K562 (cell line): Measurements from ENCODE around the gene SART1. TPM values are rescaled to one million over a fixed set of nuclear protein-coding genes. Genes with fewer than 3 reads are reported as not detected.

Source experiments
- ATAC-seq: fragments of 200-7000 bp; cut with Tn5 transposase; 3 replicates; pipeline ENCODE4 v1.9.1; 2020; ENCODE audit warnings: moderate library complexity
- BruUV-seq: library from RNA; stranded (reverse); fragments of 400-500 nt; replicated peaks from 2 replicates; lab custom pipeline; 2021; lab: Mats Ljungman, UMichigan
- CTCF ChIA-PET: fragments of 300-600 bp; formaldehyde crosslinking; extraction: SDS; loops from one replicate; lab custom pipeline; 2021; ENCODE audit warnings: low intra/inter-chr PET ratio; lab: Yijun Ruan, JAX
- POLR2A ChIA-PET: fragments of 300-600, 350-650 bp; sonication (Branson Sonifier 250); formaldehyde crosslinking; extraction: SDS; loops from one replicate; lab custom pipeline; 2021; ENCODE audit warnings: antibody characterized with exemption, inconsistent platforms; lab: Yijun Ruan, JAX
- DNase-seq, 4 experiments: peaks; one replicate each; pipeline versions ENCODE4 v3.0.0 to v3.0.0-alpha.2; 2011 to 2018; ENCODE audit warnings: low spot score in 3 of 4, mixed read lengths in 3 of 4; ENCODE audit errors: extremely low read depth in 1 of 4
- FAIRE-seq: peaks from 2 replicates; lab custom pipeline; 2011; peaks lifted over from hg19 to GRCh38; lab: Jason Lieb, UNC
- H2AFZ ChIP-seq: 2 replicates; pipeline ENCODE4 v1.6.0; 2011; ENCODE audit warnings: low read depth, low read length, control low read depth, inconsistent platforms
- H3K27ac ChIP-seq: fragments of 200-600 bp; 3 replicates; pipeline ENCODE4 v1.8.0; 2011; ENCODE audit warnings: low read depth, mild to moderate bottlenecking, control low read depth, inconsistent platforms, low read length, moderate library complexity, mixed read lengths; ENCODE audit errors: extremely low read depth
- H3K27me3 ChIP-seq, 2 experiments: fragments of 300-600 bp in 1 of 2; 2 replicates in 1 of 2; 3 replicates in 1 of 2; pipeline versions ENCODE4 v1.6.0 to v1.8.0; 2011; ENCODE audit warnings: inconsistent platforms in 2 of 2, low read length in 2 of 2, mild to moderate bottlenecking in 1 of 2, mixed read lengths in 1 of 2, moderate library complexity in 1 of 2; ENCODE audit not compliant: control insufficient read depth in 2 of 2, insufficient read depth in 2 of 2
- H3K36me3 ChIP-seq: fragments of 300-600 bp; 3 replicates; pipeline ENCODE4 v1.8.0; 2011; ENCODE audit warnings: mild to moderate bottlenecking, low read length, inconsistent platforms; ENCODE audit not compliant: control insufficient read depth, insufficient read depth
- H3K4me1 ChIP-seq, 2 experiments: fragments of 200-600 bp in 1 of 2; replicated peaks in 1 of 2; 2 replicates in 1 of 2; 3 replicates in 1 of 2; pipeline versions ENCODE4 v1.5.1 to v1.8.0; 2011; ENCODE audit warnings: inconsistent platforms in 2 of 2, low read length in 2 of 2, mild to moderate bottlenecking in 1 of 2, mixed read lengths in 1 of 2, moderate library complexity in 1 of 2; ENCODE audit not compliant: control insufficient read depth in 2 of 2, insufficient read depth in 2 of 2
- H3K4me2 ChIP-seq: 2 replicates; pipeline ENCODE4 v1.6.1; 2011; ENCODE audit warnings: low read length, control low read depth, inconsistent platforms, mixed read lengths; ENCODE audit not compliant: insufficient read depth
- H3K4me3 ChIP-seq: fragments of 200-600 bp; sonication (generic), shearing (Covaris generic); 2 replicates; pipeline ENCODE4 v1.5.1; 2016; ENCODE audit warnings: control low read depth, inconsistent platforms
- H3K79me2 ChIP-seq: fragments of 200-600 bp; 3 replicates; pipeline ENCODE4 v1.8.0; 2011; ENCODE audit warnings: low read length, inconsistent platforms; ENCODE audit not compliant: control insufficient read depth, insufficient read depth
- H3K9ac ChIP-seq, 2 experiments: 2 replicates each; pipeline versions ENCODE4 v1.6.0 to v1.6.1; 2011; ENCODE audit warnings: low read depth in 2 of 2, low read length in 2 of 2, control low read depth in 1 of 2, inconsistent platforms in 1 of 2, mild to moderate bottlenecking in 1 of 2, mixed read lengths in 1 of 2; ENCODE audit not compliant: insufficient read depth in 1 of 2
- H3K9me1 ChIP-seq: one replicate; pipeline ENCODE4 v1.6.0; 2011; ENCODE audit warnings: inconsistent platforms, mild to moderate bottlenecking, low read length, moderate library complexity; ENCODE audit not compliant: control insufficient read depth, insufficient read depth
- H3K9me3 ChIP-seq: replicated peaks from 2 replicates; pipeline ENCODE4 v1.5.1; 2011; ENCODE audit warnings: low read depth, low read length, inconsistent platforms; ENCODE audit not compliant: control insufficient read depth, insufficient read depth
- H4K20me1 ChIP-seq: replicated peaks from 2 replicates; pipeline ENCODE4 v1.6.1; 2011; ENCODE audit warnings: low read length, inconsistent platforms, mixed read lengths; ENCODE audit not compliant: control insufficient read depth, insufficient read depth
- ADNP ChIP-seq: fragments of 200-800 bp; sonication (Bioruptor generic); IDR thresholded peaks from 2 replicates; pipeline ENCODE4 v1.6.1; 2016; ENCODE audit warnings: missing genetic modification characterization, missing compliant biosample characterization
- HLTF ChIP-seq: fragments of 450-650 bp; IDR thresholded peaks from 2 replicates; pipeline ENCODE4 v1.6.1; 2016
- HNRNPL ChIP-seq: fragments of 200-400 bp; formaldehyde crosslinking; IDR thresholded peaks from 2 replicates; pipeline ENCODE4 v1.6.1; 2017; ENCODE audit warnings: low read depth, mild to moderate bottlenecking, low read length
- SETDB1 ChIP-seq: IDR thresholded peaks from one replicate; pipeline ENCODE4 v1.6.1; 2012; ENCODE audit warnings: low read length, control low read depth, inconsistent platforms
- SNRNP70 ChIP-seq: fragments of 200-400 bp; formaldehyde crosslinking; optimal IDR thresholded peaks from 2 replicates; pipeline ENCODE3; 2017; ENCODE audit warnings: low read depth, low read length
- ZBTB17 ChIP-seq: fragments of 450-650 bp; formaldehyde crosslinking; IDR thresholded peaks from 2 replicates; pipeline ENCODE4 v1.4.0; 2020; ENCODE audit warnings: mild to moderate bottlenecking
- ZFP1 ChIP-seq: fragments of 450-650 bp; formaldehyde crosslinking; IDR thresholded peaks from 2 replicates; pipeline ENCODE4 v1.4.0; 2020; ENCODE audit warnings: mild to moderate bottlenecking, mixed read lengths
- ZNF347 ChIP-seq: fragments of 450-650 bp; formaldehyde crosslinking; IDR thresholded peaks from 2 replicates; pipeline ENCODE4 v1.4.0; 2020; ENCODE audit warnings: low read depth, mild to moderate bottlenecking, moderate library complexity
- WGBS: fragments of 100-300 bp; shearing (Covaris generic); methylation state at CpG from one replicate; pipeline ENCODE4 v1.1.6; 2016; ENCODE audit warnings: low coverage, mixed read lengths; ENCODE audit not compliant: insufficient coverage; ENCODE audit errors: missing lambda C conversion rate; 5-methylcytosine and 5-hydroxymethylcytosine counted together
- in situ Hi-C: fragments of 300-500 bp; cut with MboI; formaldehyde crosslinking; loops from 4 replicates; pipeline ENCODE4 v1.15.0; 2018; ENCODE audit warnings: inconsistent platforms, mixed read lengths
- intact Hi-C: fragments of 100-400 bp; cut with micrococcal nuclease; formaldehyde crosslinking; loops from 2 replicates; pipeline ENCODE4 v1.14.2; 2022
- polyA plus RNA-seq, 8 experiments: library from polyadenylated mRNA; depleted of rRNA in 4 of 8; stranded (reverse) in 5 of 8; unstranded in 3 of 8; fragments of >200 nt; fragmentation: Nextera tagmentation in 2 of 8; fragmentation: Illumina TruSeq in 1 of 8; extraction: Ambion mirVana in 2 of 8; extraction: Trizol in 1 of 8; gene quantifications; 2 replicates each; pipeline versions ENCODE4 v1.2.1 to v1.2.3, GENCODE V29; 2011 to 2014; ENCODE audit warnings: inconsistent platforms in 1 of 8, missing spikeins in 1 of 8
- total RNA-seq, 7 experiments: library from RNA; depleted of rRNA in 6 of 7; stranded (reverse); fragments of >200 nt in 6 of 7; fragmentation: Illumina TruSeq in 2 of 7; extraction: Trizol in 2 of 7; gene quantifications; 2 replicates each; pipeline versions ENCODE4 v1.2.1 to v1.2.3, GENCODE V29; 2011 to 2021; ENCODE audit warnings: low replicate concordance in 1 of 7
- TF ChIP-seq, protein P1 (sequence below): sonication (generic); formaldehyde crosslinking; IDR thresholded peaks from 2 replicates; pipeline ENCODE4 v1.9.0; 2022; ENCODE audit warnings: mild to moderate bottlenecking, missing genetic modification reagents
- TF ChIP-seq, protein P2 (sequence below): fragments of 450-650 bp; IDR thresholded peaks from 2 replicates; pipeline ENCODE4 v1.7.1; 2018; ENCODE audit warnings: mild to moderate bottlenecking, low read depth; ENCODE audit not compliant: partially characterized antibody
- TF ChIP-seq, protein P3 (sequence below): sonication (generic); formaldehyde crosslinking; IDR thresholded peaks from 2 replicates; pipeline ENCODE4 v1.8.0; 2022; ENCODE audit warnings: missing genetic modification reagents, mild to moderate bottlenecking, moderate library complexity, borderline replicate concordance
- TF ChIP-seq, protein P4 (sequence below): fragments of 450-650 bp; IDR thresholded peaks from 2 replicates; pipeline ENCODE4 v1.6.1; 2016; ENCODE audit warnings: missing biosample characterization, missing genetic modification characterization
- TF ChIP-seq, protein P5 (sequence below): sonication (generic); formaldehyde crosslinking; IDR thresholded peaks from 2 replicates; pipeline ENCODE4 v1.9.0; 2022; ENCODE audit warnings: mild to moderate bottlenecking, missing genetic modification reagents
- TF ChIP-seq, protein P6 (sequence below): fragments of 250-450 bp; sonication (Bioruptor Pico); IDR thresholded peaks from 2 replicates; pipeline ENCODE4 v1.5.0; 2020; ENCODE audit warnings: mild to moderate bottlenecking

Gene SART1
- total and polyA plus RNA-seq, 9 of the 15 experiments (the other 6 are each of a cell fraction or from before 2014, with no cell fraction given) = 4.8 to 84.1 (median 31.7) TPM

DNA sequence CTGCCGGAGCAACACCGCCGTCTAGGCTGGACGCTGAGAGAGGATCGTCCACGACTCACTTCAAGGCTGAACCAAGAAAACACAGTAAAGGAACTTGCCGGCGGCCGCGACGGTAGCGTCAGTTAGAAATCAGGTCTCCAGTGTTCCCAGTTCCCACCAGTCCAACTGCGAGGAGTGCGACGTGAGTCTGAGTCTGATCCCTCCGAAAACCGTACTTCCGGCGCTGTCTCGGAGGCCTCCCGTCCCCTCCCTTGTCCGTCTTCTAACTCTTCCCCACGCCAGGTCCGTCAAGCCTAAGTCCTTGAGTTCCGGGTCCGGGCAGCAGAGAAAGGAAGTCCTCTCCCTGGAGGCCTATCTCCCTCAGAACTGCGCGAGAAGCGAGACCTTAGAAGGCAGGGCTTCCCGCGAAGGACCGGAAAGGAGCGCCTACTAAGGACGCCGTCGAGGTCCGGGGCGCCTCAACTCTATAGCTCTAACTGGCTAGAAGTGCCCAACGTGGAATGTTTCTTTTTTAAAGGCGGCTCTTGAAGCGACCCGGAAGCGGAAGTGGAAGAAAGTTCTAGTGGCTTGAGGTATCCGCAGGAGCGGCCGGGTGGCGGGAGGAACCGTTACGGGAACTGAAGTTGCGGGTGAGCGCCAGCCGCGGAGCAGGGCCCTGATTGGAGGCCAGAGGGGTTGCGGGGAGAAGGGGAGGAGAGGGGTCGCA is 40.6 kb downstream of the SART1 start, which contains the start of the genes BANF1 and EIF1AD:
Gene BANF1, plus strand, starts transcription at position 562 of the 706 bp plus-strand sequence. CDS start 748 bp downstream, outside the sequence.
Gene EIF1AD, minus strand, starts transcription at position 216 of the 706 bp plus-strand sequence. CDS start 1,768 bp downstream, outside the sequence.
- in situ Hi-C loops = no loop called here
- no peaks in the 10 kb centered on the region for H3K9me1 ChIP-seq
- H3K4me2 ChIP-seq = peak within 1 kb of the TSS; percentile 100
- peak within 1 kb of the TSS; percentile 99 for H2AFZ ChIP-seq
- DNase-seq = peak; percentile 82 to 99 (median 88)
- peaks cover 20 to 22% of the 10 kb centered on the region in 2 experiments; a peak in 4 of 5 replicates for H3K4me1 ChIP-seq
- peak within 1 kb of the TSS; percentile 99 for H3K27ac ChIP-seq
- whole genome bisulfite sequencing = 1% methylated on average over 53 of the region's 55 CpGs
- no peaks in the 10 kb centered on the region for H3K27me3 ChIP-seq
- FAIRE-seq = peak; percentile 93
- H3K36me3 ChIP-seq = peaks cover 62% of the 10 kb centered on the region
- peaks cover 3% of the 10 kb centered on the region; the same call in 1 of the 2 replicates for H4K20me1 ChIP-seq
- peak; percentile 86 for ATAC-seq
- ChIA-PET CTCF (no interaction called here), POLR2A (interaction anchor here (0.6 to 1.5 kb wide), 10 partner anchors 10 to 290 kb away, joined by 3 to 9 read pairs (median 3); partner anchors contain the start of genes CCDC85B and KAT5)
- H3K9ac ChIP-seq = peak within 1 kb of the TSS; percentile 98
- H3K4me3 ChIP-seq = peak within 1 kb of the TSS; percentile 95
- BruUV-seq = no TSS peak
- intact Hi-C loops = loop anchor here (2.0 to 5.0 kb wide), 2 partner anchors 41 to 65 kb away; partner anchors contain the start of gene SART1
- H3K9me3 ChIP-seq = no peaks in the 10 kb centered on the region
- H3K79me2 ChIP-seq = peaks cover 47% of the 10 kb centered on the region
- TF ChIP-seq ADNP (tag) (no peak), SNRNP70 (no peak), HLTF (peak; percentile 52; the same call in 1 of the 2 replicates), ZNF347 (CRISPR knock-in tag) (no peak), ZBTB17 (CRISPR knock-in tag) (peak; percentile 86), SETDB1 (no peak), ZFP1 (CRISPR knock-in tag) (peak; percentile 61; the same call in 1 of the 2 replicates), HNRNPL (no peak)
- TF ChIP-seq, protein P1, sequence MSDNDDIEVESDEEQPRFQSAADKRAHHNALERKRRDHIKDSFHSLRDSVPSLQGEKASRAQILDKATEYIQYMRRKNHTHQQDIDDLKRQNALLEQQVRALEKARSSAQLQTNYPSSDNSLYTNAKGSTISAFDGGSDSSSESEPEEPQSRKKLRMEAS (CRISPR knock-in tag) = peak; percentile 60; the same call in 1 of the 2 replicates
- TF ChIP-seq, protein P2, sequence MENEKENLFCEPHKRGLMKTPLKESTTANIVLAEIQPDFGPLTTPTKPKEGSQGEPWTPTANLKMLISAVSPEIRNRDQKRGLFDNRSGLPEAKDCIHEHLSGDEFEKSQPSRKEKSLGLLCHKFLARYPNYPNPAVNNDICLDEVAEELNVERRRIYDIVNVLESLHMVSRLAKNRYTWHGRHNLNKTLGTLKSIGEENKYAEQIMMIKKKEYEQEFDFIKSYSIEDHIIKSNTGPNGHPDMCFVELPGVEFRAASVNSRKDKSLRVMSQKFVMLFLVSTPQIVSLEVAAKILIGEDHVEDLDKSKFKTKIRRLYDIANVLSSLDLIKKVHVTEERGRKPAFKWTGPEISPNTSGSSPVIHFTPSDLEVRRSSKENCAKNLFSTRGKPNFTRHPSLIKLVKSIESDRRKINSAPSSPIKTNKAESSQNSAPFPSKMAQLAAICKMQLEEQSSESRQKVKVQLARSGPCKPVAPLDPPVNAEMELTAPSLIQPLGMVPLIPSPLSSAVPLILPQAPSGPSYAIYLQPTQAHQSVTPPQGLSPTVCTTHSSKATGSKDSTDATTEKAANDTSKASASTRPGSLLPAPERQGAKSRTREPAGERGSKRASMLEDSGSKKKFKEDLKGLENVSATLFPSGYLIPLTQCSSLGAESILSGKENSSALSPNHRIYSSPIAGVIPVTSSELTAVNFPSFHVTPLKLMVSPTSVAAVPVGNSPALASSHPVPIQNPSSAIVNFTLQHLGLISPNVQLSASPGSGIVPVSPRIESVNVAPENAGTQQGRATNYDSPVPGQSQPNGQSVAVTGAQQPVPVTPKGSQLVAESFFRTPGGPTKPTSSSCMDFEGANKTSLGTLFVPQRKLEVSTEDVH = peak; percentile 98
- TF ChIP-seq, protein P3, sequence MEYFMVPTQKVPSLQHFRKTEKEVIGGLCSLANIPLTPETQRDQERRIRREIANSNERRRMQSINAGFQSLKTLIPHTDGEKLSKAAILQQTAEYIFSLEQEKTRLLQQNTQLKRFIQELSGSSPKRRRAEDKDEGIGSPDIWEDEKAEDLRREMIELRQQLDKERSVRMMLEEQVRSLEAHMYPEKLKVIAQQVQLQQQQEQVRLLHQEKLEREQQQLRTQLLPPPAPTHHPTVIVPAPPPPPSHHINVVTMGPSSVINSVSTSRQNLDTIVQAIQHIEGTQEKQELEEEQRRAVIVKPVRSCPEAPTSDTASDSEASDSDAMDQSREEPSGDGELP (CRISPR knock-in tag) = peak; percentile 89
- TF ChIP-seq, protein P4, sequence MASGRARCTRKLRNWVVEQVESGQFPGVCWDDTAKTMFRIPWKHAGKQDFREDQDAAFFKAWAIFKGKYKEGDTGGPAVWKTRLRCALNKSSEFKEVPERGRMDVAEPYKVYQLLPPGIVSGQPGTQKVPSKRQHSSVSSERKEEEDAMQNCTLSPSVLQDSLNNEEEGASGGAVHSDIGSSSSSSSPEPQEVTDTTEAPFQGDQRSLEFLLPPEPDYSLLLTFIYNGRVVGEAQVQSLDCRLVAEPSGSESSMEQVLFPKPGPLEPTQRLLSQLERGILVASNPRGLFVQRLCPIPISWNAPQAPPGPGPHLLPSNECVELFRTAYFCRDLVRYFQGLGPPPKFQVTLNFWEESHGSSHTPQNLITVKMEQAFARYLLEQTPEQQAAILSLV (tag) = no peak
- TF ChIP-seq, protein P5, sequence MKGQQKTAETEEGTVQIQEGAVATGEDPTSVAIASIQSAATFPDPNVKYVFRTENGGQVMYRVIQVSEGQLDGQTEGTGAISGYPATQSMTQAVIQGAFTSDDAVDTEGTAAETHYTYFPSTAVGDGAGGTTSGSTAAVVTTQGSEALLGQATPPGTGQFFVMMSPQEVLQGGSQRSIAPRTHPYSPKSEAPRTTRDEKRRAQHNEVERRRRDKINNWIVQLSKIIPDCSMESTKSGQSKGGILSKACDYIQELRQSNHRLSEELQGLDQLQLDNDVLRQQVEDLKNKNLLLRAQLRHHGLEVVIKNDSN (CRISPR knock-in tag) = peak; percentile 21; the same call in 1 of the 2 replicates
- TF ChIP-seq, protein P6, sequence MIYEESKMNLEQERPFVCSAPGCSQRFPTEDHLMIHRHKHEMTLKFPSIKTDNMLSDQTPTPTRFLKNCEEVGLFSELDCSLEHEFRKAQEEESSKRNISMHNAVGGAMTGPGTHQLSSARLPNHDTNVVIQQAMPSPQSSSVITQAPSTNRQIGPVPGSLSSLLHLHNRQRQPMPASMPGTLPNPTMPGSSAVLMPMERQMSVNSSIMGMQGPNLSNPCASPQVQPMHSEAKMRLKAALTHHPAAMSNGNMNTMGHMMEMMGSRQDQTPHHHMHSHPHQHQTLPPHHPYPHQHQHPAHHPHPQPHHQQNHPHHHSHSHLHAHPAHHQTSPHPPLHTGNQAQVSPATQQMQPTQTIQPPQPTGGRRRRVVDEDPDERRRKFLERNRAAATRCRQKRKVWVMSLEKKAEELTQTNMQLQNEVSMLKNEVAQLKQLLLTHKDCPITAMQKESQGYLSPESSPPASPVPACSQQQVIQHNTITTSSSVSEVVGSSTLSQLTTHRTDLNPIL (CRISPR knock-in tag) = no peak
